ENCODE results near the gene ART1.
"Not testable (repeated sequence)": the region's sequence is repeated elsewhere in the genome, so short reads cannot be mapped to it uniquely, and the experiment has no call there.

Gene ART1

GRCh38 chr11:3644817-3645235 lies at the start of gene ART1:
Gene ART1 (plus strand): TSS chr11:3645128. CDS start chr11:3659214, 14,086 bp downstream.
- DNase-seq: no peak

GRCh38 chr11:3597743-3598142 lies 47.2 kb upstream of the ART1 start:
- not testable (repeated sequence) for DNase-seq

- DNase-seq: not testable (repeated sequence)
Measured at GRCh38 chr11:3600201-3600600, 44.7 kb upstream of the ART1 start.

GRCh38 chr11:3604167-3604566 lies 40.8 kb upstream of the ART1 start:
- DNase-seq: no peak

- DNase-seq: no peak
Measured at GRCh38 chr11:3605283-3605662, 39.7 kb upstream of the ART1 start.

- DNase-seq: no peak
Measured at GRCh38 chr11:3605771-3606203, 39.1 kb upstream of the ART1 start.

GRCh38 chr11:3609416-3610265 lies 35.3 kb upstream of the ART1 start:
- DNase-seq: peak; percentile 57

- no peak for DNase-seq
Measured at GRCh38 chr11:3610846-3611245, 34.1 kb upstream of the ART1 start.

- DNase-seq: no peak
Measured at GRCh38 chr11:3611976-3612678, 32.8 kb upstream of the ART1 start.

GRCh38 chr11:3613998-3614741 lies 30.8 kb upstream of the ART1 start:
- DNase-seq: no peak

GRCh38 chr11:3614742-3615171 lies 30.2 kb upstream of the ART1 start:
- DNase-seq: no peak

- no peak for DNase-seq
Measured at GRCh38 chr11:3615998-3616397, 28.9 kb upstream of the ART1 start.

- no peak for DNase-seq
Measured at GRCh38 chr11:3616721-3617460, 28.0 kb upstream of the ART1 start.

- DNase-seq: no peak
Measured at GRCh38 chr11:3617990-3618389, 26.9 kb upstream of the ART1 start.

GRCh38 chr11:3622521-3622920 lies 22.4 kb upstream of the ART1 start:
- no peak for DNase-seq

GRCh38 chr11:3623121-3623520 lies 21.8 kb upstream of the ART1 start:
- DNase-seq: no peak

GRCh38 chr11:3623767-3624458 lies 21.0 kb upstream of the ART1 start:
- DNase-seq: no peak

- no peak for DNase-seq
Measured at GRCh38 chr11:3626250-3626960, 18.5 kb upstream of the ART1 start.

- no peak for DNase-seq
Measured at GRCh38 chr11:3627291-3627690, 17.6 kb upstream of the ART1 start.

- DNase-seq: no peak
Measured at GRCh38 chr11:3631331-3631730, 13.6 kb upstream of the ART1 start.

- no peak for DNase-seq
Measured at GRCh38 chr11:3632070-3632660, 12.8 kb upstream of the ART1 start.

Measured in NCI-H82 (cell line).